ENCODE measurements around the gene CYP1A1. TPM values are rescaled to one million over a fixed set of nuclear protein-coding genes. Genes with fewer than 3 reads are reported as not detected.

The CYP1A1 gene
- total and polyA plus RNA-seq, 2 of the 13 experiments (the other 11 are each of a cell fraction or from before 2014, with no cell fraction given), result 7.9 to 8.0 TPM

DNA sequence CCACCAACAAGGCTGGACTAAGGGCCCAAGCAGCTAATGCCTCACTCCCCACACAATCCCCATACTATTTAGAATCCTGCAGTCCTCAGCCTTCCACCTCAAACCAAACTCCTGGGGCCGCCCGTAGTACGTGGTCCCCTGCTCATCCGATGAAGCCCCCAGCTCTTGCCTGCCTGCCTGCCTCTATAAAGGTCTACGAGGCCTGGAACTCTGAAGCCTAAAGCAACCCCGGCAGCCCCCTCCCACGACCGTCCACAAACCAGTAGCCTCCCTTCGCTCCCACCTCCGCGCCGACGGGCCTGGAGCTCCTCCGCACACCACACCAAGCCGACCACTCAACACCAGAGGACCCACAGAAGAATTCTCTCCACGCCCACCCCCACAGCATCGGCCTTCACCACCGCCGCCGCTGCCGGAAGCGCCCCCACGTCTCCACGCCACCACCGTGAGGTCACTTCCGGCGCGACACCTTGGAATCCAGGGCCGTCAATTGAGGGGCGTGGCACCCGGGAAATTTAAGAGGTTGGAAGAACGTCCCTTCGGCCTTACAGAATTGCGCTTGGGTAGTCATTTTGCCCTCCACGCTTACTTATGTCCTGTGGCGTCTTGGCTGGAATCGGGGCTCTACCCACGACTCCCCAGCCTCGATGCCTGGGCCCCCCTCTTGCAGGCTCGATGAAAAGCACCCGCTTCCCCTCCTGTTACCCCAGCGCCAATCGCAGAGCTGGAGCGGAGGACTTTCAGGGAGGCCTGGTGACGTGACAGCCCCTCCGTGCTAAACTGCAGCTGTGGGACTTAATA, 29.5 kb downstream of the CYP1A1 start, which contains the start of gene EDC3 (continued):
- TF ChIP-seq, protein P1, sequence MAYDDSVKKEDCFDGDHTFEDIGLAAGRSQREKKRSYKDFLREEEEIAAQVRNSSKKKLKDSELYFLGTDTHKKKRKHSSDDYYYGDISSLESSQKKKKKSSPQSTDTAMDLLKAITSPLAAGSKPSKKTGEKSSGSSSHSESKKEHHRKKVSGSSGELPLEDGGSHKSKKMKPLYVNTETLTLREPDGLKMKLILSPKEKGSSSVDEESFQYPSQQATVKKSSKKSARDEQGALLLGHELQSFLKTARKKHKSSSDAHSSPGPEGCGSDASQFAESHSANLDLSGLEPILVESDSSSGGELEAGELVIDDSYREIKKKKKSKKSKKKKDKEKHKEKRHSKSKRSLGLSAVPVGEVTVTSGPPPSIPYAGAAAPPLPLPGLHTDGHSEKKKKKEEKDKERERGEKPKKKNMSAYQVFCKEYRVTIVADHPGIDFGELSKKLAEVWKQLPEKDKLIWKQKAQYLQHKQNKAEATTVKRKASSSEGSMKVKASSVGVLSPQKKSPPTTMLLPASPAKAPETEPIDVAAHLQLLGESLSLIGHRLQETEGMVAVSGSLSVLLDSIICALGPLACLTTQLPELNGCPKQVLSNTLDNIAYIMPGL (CRISPR knock-in tag; IDR thresholded peaks at IDR 0.05; ENCODE audit: borderline replicate concordance in 1 of 2, low read depth in 1 of 2), result peak; percentile 63 to 83; a peak in 3 of 4 replicates
- no peak for TF ChIP-seq HNF4G (IDR thresholded peaks at IDR 0.05; ENCODE audit: borderline replicate concordance, low read depth, low read length)
- peak; percentile 33; the same call in 1 of the 2 replicates for TF ChIP-seq HNF4G (CRISPR knock-in tag; IDR thresholded peaks at IDR 0.05; ENCODE audit: borderline replicate concordance, low read depth)
- TF ChIP-seq, protein P2, sequence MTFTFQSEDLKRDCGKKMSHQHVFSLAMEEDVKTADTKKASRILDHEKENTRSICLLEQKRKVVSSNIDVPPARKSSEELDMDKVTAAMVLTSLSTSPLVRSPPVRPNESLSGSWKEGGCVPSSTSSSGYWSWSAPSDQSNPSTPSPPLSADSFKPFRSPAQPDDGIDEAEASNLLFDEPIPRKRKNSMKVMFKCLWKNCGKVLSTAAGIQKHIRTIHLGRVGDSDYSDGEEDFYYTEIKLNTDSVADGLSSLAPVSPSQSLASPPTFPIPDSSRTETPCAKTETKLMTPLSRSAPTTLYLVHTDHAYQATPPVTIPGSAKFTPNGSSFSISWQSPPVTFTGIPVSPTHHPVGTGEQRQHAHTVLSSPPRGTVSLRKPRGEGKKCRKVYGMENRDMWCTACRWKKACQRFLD (CRISPR knock-in tag; IDR thresholded peaks at IDR 0.05; ENCODE audit: borderline replicate concordance), result peak; percentile 76; the same call in 1 of the 2 replicates
- 0 out of 2 replicates have a peak, but pooled peaks have one; percentile 43 for TF ChIP-seq ZNF768 (CRISPR knock-in tag; IDR thresholded peaks at IDR 0.05)
- 0 out of 2 replicates have a peak, but pooled peaks have one; percentile 13 for TF ChIP-seq ZFP37 (CRISPR knock-in tag; IDR thresholded peaks at IDR 0.05; ENCODE audit: borderline replicate concordance)
- 0 out of 2 replicates have a peak, but pooled peaks have one; percentile 44 for TF ChIP-seq ZNF678 (CRISPR knock-in tag; IDR thresholded peaks at IDR 0.05)
- TF ChIP-seq HES4 (CRISPR knock-in tag; IDR thresholded peaks at IDR 0.05; ENCODE audit: borderline replicate concordance), result no peak
- TF ChIP-seq, protein P3, sequence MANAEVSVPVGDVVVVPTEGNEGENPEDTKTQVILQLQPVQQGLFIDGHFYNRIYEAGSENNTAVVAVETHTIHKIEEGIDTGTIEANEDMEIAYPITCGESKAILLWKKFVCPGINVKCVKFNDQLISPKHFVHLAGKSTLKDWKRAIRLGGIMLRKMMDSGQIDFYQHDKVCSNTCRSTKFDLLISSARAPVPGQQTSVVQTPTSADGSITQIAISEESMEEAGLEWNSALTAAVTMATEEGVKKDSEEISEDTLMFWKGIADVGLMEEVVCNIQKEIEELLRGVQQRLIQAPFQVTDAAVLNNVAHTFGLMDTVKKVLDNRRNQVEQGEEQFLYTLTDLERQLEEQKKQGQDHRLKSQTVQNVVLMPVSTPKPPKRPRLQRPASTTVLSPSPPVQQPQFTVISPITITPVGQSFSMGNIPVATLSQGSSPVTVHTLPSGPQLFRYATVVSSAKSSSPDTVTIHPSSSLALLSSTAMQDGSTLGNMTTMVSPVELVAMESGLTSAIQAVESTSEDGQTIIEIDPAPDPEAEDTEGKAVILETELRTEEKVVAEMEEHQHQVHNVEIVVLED (CRISPR knock-in tag; IDR thresholded peaks at IDR 0.05; ENCODE audit: borderline replicate concordance), result peak; percentile 98
- no peak for TF ChIP-seq ZNF12 (CRISPR knock-in tag; IDR thresholded peaks at IDR 0.05)
- TF ChIP-seq RARG (CRISPR knock-in tag; IDR thresholded peaks at IDR 0.05; ENCODE audit: low read depth), result no peak
- TF ChIP-seq, protein P4, sequence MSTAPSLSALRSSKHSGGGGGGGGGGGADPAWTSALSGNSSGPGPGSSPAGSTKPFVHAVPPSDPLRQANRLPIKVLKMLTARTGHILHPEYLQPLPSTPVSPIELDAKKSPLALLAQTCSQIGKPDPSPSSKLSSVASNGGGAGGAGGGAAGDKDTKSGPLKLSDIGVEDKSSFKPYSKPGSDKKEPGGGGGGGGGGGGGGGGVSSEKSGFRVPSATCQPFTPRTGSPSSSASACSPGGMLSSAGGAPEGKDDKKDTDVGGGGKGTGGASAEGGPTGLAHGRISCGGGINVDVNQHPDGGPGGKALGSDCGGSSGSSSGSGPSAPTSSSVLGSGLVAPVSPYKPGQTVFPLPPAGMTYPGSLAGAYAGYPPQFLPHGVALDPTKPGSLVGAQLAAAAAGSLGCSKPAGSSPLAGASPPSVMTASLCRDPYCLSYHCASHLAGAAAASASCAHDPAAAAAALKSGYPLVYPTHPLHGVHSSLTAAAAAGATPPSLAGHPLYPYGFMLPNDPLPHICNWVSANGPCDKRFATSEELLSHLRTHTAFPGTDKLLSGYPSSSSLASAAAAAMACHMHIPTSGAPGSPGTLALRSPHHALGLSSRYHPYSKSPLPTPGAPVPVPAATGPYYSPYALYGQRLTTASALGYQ (CRISPR knock-in tag; IDR thresholded peaks at IDR 0.05), result 0 out of 2 replicates have a peak, but pooled peaks have one; percentile 64
- TF ChIP-seq, protein P5, sequence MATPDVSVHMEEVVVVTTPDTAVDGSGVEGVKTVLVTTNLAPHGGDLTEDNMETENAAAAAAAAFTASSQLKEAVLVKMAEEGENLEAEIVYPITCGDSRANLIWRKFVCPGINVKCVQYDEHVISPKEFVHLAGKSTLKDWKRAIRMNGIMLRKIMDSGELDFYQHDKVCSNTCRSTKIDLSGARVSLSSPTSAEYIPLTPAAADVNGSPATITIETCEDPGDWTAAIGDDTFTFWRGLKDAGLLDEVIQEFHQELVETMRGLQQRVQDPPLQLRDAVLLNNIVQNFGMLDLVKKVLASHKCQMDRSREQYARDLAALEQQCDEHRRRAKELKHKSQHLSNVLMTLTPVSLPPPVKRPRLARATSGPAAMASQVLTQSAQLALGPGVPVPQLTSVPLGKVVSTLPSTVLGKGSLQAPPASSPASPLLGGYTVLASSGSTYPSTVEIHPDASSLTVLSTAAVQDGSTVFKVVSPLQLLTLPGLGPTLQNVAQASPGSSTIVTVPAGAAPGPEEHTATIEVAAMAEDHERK (CRISPR knock-in tag; IDR thresholded peaks at IDR 0.05; ENCODE audit: low read depth), result peak; percentile 85
- TF ChIP-seq HOXA9 (CRISPR knock-in tag; IDR thresholded peaks at IDR 0.05; ENCODE audit: borderline replicate concordance), result peak; percentile 42; the same call in 1 of the 2 replicates
- TF ChIP-seq IKZF4 (CRISPR knock-in tag; IDR thresholded peaks at IDR 0.05; ENCODE audit: borderline replicate concordance, low read depth, not compliant biosample characterization), result peak; percentile 69
- peak; percentile 91 for TF ChIP-seq IRF2 (CRISPR knock-in tag; IDR thresholded peaks at IDR 0.05)
- 0 out of 2 replicates have a peak, but pooled peaks have one; percentile 67 for TF ChIP-seq ZSCAN30 (CRISPR knock-in tag; IDR thresholded peaks at IDR 0.05)
- TF ChIP-seq SP5 (CRISPR knock-in tag; IDR thresholded peaks at IDR 0.05; ENCODE audit: borderline replicate concordance, low read depth), result peak; percentile 97
- TF ChIP-seq HIVEP1 (CRISPR knock-in tag; IDR thresholded peaks at IDR 0.05), result peak; percentile 54; the same call in 1 of the 2 replicates
